Hematopoietic multipotent progenitor cell treated with erythropoietin and hydrocortisone succinate and interleukin-3 and kit ligand, for 6 days (in vitro differentiated cells): Measurements from ENCODE around the gene ARPC4.

Experiments
- DNase-seq: peaks from one replicate; pipeline ENCODE4 v3.0.0-alpha.2; 2015

The ARPC4 gene

DNA sequence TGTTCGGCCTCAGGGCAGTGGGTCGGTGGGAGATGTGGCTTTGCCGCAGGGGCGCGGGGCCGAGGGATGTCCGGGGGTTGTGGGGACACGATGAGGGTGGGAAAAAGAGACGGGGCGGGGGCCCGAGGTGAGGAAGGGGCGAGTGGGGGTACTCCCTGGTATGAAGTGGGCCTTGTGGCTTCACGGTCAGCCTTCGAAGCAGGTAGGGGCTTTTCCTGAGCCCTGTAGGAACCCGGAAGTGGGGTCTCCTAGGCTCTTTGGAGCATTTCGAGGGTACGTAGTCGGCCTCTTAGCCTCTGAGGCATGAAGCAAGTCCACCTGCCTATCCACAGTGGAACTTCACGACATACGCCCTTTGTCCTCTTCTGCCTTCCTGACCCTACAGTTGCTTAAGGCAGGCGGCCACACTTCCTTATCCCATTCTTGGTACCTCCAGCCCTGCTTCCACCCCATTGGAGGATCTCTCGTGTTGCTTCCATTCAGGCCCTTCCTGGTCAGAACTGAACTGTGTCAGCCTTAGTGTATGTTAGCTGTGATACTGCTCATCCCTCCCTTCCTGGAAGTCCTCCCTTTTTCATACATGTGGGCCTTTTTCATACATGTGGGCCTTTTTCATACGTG lies 389 bp downstream of the ARPC4 start:
- peak; percentile 79 for DNase-seq

DNA sequence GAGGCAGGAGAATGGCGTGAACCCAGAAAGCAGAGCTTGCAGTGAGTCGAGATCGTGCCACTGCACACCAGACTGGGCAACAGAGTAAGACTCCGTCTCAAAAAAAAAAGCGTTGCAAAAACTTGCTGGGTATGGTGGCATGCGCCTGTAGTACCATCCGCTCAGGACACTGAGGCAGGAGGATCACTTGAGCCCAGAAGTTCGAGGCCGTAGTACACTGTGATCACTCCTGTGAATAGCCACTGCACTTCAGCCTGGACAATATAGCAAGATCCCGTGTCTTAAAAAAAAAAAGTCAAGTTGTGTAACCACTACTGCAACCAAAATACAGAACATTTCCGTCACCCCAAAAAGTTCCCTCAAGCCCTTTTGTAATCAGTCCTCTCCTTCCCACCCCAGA lies 1.5 kb downstream of the ARPC4 start:
- DNase-seq = no peak

DNA sequence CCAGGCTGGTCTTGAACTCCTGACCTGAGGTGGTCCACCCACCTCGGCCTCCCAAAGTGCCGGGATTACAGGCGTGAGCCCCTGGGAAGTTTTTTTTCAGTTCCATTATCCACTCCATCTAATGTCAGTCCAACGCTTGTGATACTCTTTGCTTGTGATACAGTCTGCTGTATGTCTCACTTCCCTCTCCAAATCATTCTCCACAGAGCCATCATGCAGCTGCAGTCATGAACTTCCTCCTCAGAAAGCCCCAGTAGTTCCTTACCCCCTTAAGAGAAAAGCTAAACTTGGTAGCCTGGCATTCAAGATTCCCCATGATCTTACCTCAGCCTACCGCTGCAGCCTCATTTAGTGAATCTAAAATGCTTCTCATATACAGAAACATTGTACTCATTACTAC lies 2.3 kb downstream of the ARPC4 start:
- DNase-seq = no peak

DNA sequence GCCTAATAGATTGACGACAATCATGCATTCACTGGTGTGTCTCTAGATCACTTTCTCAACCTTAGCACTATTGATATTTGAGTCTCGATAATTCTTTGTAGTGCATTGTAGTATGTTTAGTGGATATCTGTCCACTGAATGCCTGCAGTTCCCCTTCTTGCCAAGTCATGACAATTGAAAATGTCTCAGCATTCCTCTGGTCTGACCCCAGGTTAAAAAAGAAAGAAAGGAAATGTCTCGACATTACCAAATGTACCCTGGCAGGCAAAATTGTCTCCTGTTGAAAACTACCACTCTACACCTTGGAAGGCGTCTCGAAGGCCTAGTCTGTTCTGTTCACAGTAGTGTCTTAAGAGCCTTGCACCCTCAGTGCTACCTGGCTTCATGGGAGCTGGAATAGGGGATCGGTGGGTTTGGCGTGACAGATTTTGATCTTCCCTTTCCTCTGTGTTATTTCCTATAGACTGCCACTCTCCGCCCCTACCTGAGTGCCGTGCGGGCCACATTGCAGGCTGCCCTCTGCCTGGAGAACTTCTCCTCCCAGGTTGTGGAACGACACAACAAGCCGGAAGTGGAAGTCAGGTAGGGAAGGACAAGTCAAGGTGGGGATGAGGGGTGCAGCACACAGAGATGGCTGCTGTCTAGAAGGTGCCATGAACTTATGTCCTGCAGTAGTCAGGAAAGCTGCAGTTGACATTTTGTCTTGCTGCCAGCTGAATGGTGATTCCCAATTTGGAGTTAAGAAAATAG lies 4.5 kb downstream of the ARPC4 start:
- no peak for DNase-seq

DNA sequence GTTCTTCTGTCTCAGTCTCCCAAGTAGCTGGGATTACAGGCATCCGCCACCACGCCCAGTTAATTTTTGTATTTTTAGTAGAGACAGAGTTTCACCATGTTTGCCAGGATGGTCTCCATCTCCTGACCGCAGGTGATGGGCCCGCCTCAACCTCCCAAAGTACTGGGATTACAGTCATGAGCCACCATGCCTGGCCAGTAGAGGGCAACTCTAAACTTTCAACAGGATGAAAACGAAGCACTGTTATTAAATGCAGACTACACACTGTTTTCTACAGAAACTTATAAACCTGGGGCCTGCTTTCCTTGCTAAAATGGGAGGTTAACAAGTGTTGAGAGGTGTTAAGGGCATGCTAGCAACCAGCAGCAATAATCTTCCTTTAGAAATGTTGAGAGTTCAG lies 7.6 kb downstream of the ARPC4 start:
- no peak for DNase-seq

DNA sequence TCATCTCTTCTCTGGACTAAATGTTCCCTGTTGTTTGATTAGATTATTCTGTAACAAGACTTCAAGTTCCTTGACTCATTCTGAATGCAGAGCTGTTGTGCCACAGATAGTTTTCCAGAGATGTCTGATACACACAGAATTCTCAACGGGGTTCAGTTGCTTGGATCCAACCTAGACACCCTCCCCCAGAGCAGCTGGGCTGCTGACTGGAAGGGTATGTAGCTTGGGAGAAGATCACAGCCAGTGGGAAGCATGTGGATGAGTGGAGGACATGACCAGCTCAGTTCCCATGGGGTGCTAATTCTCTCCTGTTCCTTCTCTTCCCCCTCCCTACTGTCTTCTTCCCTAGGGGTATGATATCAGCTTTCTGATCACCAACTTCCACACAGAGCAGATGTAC lies 10.6 kb downstream of the ARPC4 start:
- DNase-seq = no peak

DNA sequence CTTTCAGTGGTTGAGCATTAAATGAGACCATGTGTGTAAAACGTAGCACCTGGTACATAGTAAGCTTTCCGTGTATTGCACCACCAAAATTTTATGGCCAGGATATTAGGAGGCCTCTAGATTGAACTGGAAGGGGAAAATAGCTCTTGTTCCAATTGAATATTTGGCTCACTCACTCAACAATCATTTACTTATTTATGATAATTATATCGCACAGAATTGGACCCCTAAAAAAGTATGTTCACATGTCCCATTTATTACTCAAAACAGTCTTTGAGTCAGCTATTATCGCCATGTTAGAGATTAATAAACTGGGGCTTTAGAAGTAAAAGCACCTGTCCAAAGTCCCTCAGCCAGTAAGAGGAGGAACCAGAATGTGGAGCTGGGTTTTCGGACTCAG lies 12.1 kb downstream of the ARPC4 start:
- no peak for DNase-seq

DNA sequence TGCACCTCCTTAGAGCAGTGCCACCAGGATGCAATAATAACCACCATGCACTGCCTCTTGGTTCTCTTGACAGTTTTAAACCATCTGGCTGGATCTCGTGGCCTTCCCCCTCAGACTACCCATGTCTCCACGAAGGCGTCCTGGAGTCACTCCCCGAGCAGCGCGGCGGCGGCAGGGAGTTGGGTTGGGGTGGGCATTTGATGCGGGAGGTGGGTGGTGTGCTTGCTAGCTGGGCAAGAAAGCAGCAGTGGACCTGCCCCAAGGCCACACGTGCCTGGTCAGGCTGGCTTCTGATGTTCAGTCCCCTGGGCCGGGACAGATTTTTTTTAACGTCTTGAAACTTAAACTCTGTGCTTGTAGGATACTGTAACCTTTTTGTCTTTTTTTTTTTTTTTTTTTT lies 13.3 kb downstream of the ARPC4 start:
- DNase-seq = no peak

DNA sequence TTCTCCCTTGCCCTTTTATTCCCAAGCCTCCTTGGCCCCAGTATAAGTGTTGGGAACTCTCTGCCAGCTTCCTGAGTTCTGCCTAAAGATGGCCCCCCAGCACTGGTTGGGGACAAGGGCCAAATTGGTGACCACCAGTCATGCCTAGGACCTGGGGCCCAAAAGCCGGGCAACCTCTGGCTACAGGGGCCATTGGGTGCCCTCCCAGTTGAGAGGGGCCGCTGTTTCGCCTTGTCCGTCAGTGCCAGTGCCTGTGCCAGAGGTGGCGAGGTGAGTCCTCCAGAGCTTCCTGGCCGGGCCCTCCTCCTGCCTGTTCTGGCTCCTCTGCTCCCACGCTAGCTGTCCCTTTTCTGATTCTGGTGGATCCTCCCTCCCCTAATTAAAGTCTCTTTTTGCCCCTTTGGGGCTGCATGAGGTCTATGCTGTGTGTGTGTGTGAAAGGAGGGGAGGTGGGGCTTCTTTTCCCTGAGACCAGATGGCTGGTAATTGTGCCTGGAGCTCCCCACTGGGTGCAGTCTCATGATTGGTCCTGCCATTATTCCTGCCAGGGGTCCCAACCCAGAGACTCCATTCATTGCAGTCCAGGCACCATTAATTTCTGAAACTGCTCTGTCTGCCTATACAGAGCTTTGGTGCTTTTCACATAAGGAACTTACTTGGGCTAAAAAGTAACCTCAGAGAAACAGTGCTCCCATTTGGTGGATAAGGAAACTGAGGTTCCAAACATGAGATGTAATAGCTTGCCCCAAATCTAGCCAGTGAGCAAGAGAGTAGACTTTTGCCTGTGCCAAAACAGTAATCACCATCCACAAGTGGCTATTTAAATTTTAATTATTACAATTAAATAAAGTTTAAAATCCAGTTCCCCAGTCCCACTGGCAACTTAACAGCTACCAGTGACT lies 14.1 kb downstream of the ARPC4 start:
- no peak for DNase-seq

DNA sequence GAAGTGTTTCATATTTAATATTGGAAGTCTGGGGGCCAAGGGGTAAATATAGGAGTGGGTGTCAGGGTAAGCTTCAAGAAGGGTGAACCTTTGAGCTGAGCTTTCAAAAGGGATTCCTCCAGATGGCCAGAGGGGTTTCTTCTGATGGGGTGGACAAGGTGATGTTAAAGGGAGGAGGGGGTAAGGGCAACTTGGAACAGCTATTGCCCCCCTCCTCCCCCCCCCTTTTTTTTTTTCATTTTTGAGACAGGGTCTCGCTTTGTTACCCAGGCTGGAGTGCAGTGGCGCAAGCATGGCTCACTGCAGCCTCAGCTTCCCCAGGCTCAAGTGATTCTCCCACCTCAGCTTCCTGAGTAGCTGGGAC lies 15.1 kb downstream of the ARPC4 start:
- no peak for DNase-seq

DNA sequence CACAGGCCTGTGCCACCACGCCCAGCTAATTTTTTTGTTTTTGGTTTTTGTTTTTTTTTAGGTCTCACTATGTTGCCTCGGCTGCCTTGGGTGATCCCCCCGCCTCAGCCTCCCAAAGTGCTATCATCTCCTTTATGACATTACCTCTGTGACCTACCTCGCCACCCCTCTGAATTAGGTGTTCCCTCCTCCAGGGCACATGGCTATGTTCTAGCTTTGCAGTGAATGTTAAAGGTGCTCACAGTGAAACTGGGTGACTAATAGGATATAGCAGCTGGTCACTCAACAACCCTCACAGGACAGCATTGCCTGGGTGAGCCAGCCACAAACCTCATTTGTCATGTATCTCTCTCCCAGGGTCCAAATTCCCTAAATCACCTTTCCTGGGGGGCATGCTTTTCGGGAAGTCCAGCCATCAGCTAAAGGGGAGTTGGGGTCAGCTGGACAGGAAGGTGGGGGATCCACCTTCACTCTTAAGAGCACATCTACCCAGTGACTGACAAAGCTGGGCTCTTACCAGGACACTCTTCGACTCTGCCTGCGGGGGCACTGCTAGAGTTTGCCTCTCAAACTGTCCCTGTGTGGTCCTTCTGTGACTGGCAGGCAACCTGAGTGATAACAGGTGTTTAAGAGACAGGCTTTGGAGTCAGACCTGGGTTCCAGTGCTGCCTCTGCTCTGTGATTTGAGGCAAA lies 15.6 kb downstream of the ARPC4 start:
- DNase-seq = peak; percentile 86

DNA sequence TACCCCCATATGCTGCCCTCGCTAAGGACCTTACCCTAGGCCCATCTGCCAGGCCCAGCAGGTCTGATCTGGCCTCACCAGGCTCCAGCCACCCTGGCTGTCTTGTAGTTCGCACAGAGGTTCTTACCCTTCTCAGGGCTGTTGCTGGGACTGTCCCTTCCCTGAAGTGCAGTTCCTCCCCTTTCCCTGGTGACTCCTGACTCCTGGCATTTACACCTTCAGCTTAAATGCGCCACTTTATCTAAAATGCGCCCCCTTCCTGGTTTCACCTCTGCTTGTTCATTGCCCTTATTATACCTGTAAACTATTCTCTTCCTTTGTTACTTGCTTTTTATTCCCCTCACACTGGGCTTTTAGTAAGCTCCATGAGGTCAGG lies 16.3 kb downstream of the ARPC4 start:
- no peak for DNase-seq

DNA sequence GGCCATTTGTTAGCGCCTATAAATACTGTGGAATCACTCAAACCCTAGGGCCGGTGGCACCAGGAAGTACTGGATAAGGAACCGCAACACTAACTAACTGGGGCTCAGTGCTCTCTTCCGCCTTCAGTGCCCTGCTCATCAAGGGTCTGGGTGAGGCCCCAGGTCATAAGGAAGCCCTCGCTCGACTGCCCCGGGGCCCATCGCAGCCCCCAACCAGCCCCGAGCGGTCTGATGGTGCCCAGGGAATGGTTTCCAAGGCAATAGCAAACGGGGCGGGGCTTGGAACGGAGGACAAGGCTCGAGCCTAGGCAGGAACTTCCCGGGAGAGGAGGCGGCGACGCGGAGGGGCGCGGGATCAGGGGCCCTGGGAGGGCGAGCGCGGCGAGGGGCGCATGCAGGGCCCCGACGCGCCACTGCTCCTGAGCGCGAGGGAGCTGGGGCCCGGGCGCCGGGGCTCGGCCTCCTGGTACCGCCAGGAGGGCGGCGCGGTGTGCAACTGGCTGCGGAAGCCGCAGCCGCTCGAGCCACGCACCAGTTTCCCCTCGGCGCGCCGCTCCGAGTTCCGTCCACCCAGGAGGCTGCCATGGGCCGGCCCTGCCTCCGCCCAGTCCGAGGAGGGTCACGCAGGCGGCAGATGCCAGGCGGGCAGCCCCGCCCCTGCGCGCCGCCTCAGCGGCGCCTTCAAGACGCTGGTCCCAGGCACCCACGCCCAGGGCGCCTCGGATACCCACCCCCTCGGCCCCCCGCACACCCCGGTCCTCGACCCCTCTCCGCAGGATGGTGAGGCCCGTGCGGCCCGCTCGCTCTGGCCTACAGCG lies 16.9 kb downstream of the ARPC4 start, which contains the start of gene TTLL3:
Gene TTLL3, plus strand, starts transcription at position 648 of the 818 bp plus-strand sequence. CDS start 400 bp downstream, outside the sequence.
- peak; percentile 82 for DNase-seq

DNA sequence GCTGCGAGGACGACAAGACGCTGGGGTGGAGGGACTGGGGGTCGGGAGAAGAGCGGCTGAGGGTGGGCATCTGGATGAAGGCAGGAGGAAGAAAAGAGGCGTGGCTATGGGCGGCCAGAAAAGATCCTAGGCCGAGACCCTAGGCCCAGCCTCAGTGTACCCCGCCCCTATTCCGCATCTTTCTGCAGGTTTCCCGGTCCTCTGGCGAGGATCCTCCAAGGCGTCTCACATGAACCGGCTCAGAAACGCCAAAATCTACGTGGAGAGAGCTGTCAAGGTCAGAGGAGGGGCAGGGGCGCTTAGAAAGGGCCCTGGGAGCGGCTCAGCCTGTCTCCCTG lies 17.5 kb downstream of the ARPC4 start:
- DNase-seq = no peak

DNA sequence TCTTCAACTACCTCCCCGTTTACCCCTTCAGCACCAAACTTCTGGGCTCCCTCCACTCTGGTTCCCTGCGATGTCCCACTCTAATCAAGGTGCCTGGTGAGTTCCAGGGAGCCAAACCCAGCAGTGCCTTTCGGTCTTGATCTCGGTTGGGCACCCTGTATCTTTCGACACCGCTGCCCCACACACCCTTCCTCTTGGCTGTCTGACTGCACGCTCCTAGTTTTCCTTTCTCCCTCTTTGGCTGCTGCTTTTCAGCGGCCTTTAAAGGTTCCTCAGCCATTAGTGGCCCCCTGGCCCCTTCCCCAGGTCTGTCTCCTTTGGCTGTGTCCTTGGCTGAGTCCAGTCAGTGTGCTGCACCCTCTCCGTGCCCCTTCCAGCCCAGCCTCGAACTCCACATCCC lies 18.0 kb downstream of the ARPC4 start:
- no peak for DNase-seq

DNA sequence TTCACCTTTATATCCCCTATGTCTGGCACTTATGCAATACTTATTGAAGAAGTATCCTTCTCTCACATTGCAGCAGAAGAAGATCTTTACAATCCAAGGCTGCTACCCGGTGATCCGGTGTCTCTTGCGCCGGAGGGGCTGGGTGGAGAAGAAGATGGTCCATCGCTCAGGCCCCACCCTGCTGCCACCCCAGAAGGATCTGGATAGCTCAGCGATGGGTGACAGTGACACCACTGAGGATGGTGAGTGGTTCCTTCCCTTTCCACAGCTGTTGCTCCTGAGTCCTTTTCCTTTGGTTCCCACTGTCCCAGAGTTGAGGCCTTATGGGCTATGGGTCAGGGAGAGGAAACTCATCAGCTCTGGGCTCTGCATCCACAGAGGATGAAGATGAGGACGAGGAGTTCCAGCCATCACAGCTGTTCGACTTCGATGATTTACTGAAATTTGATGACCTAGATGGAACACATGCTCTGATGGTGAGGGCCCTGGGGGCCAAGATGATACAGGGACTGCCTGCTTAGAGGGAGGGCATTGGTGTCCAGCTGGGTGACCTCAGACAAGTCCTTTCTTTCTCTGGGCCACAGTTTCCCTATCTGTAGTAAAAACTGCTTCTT lies 20.1 kb downstream of the ARPC4 start:
- DNase-seq = no peak

DNA sequence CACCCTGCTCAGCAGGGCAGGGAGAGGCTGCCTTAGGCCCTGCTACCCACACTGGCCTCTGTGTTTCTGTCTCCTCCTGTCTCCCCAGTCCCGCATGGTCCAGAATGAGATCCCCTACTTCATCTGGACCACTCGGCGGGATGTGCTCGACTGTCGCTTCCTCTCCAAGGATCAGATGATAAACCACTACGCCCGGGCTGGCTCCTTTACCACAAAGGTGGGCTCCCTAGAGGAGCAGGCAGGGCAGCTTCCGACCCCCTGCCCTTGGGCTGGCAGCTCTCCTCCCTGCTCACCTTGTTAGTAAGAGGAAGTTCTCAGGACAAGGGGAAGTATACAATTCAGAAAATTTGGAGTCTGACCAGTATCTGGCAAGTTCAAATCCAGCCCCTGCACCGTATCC lies 23.1 kb downstream of the ARPC4 start:
- DNase-seq = no peak

DNA sequence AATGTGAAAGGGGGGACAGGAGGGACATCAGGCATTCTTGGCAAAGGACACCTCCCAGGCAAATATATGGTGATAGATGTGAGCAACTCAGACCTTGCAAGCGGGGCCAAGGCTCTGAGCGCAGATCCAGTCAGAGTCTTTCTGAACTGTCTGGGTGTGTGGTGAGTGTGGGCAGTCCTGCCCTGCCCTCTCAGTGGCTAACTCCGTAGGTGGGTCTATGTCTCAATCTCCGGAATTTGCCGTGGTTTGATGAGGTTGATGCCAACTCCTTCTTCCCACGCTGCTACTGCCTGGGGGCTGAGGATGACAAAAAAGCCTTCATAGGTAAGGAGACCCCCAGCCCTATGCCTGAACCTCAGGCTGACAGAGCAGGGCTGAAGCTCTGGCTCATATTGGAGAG lies 24.6 kb downstream of the ARPC4 start:
- no peak for DNase-seq

DNA sequence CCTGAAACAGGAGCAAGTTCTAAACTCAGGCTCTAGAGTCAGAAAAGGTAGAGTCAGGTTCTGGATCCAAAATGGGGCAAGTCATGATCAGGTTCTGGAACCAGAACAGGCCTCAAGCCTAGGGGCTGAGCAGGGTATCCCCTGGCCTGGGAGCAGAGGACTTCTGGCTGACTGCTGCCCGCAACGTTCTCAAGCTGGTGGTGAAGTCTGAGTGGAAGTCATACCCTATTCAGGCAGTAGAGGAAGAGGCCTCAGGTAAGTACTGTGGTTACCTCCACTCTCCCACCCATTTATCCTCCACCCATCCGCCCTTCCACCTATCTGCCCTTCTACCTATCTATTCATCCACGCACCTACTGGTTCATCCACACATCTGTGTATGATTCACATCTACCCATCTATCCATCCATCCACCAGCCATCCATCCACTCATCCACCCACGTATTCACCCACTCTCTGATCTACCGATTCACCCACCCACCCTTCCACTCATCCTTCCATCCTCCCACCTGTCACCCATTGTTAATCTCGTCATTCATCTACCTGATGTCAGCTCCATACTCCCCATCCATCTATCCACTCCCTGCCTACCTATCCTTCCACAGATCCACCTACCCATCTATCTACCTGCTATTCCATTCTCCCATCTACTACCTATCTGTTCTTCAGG lies 25.9 kb downstream of the ARPC4 start:
- no peak for DNase-seq

DNA sequence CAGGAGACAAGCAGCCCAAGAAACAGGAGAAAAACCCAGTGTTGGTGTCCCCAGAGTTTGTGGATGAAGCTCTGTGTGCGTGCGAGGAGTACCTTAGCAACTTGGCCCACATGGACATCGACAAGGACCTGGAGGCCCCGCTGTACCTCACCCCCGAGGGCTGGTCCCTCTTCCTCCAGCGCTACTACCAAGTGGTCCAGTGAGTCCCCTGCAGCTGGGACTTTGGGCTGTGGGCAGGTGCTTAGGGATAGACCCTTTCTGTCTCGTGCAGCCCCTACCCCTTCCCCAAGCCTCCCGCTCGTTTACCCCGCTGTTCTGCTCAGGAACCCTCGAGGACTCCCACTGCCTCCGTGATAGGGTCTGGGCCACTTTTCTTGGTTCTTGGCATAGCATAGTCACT lies 27.7 kb downstream of the ARPC4 start:
- no peak for DNase-seq

DNA sequence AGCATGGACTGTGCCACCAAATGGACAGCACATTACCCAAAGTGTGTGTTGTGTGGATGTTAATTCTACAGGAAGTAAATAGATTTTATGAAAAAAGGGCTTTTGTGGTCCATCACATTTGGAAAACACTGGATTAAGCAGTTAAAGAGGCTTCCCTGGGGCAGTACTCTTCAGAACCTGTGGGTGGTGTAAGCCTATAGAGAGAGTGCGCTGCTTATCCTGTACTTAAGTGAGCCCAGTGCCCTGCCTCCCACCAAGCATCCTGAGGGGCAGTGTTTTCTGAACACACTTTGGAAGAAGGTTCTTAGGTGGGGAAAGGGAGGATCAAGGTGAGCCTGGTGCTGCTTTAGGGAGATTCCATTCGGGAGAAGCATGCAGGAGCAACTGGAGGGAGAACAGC lies 28.1 kb downstream of the ARPC4 start:
- DNase-seq = peak; percentile 59
